Measurements from ENCODE around the gene GUCA1A.
"Not testable (repeated sequence)": the region's sequence is repeated elsewhere in the genome, so short reads cannot be mapped to it uniquely, and the experiment has no call there.

The GUCA1A gene

DNA sequence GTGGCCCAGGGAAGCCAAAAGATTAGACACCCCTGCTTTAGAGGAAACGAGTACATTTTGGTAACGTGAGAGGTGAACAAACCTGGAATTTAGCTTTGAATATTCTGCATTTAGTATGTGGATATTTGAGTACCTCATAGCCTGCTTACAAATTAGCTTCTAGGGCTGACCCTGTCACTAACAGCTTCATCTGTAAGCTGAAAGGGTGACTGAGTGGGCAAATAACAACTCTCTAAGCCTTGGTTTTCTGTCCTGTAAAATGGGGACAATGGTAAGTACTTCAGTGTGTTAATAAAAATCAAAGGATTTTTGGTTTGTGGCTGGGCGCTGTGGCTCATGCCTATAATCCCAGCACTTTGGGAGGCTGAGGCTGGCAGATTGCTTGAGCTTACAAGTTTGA, 30.0 kb downstream of the GUCA1A start:
- H3K9ac ChIP-seq (ENCODE audit: low read depth, low read length, poor library complexity, severe bottlenecking) = no peak overlapping the region
- no peaks in the 10 kb centered on the region for H3K27me3 ChIP-seq (ENCODE audit: insufficient read depth, low read length, poor library complexity, severe bottlenecking)
- no peak overlapping the region for H2AFZ ChIP-seq (ENCODE audit: low read length)
- no peaks in the 10 kb centered on the region for H3K79me2 ChIP-seq (ENCODE audit: insufficient read depth, low read length)
- H3K9me3 ChIP-seq (ENCODE audit: insufficient read depth, low read depth, low read length) = no peaks in the 10 kb centered on the region
- H4K20me1 ChIP-seq (ENCODE audit: insufficient read depth, low read length, poor library complexity, severe bottlenecking) = no peaks in the 10 kb centered on the region
- no peaks in the 10 kb centered on the region for H3K9me2 ChIP-seq (replicated peaks; ENCODE audit: low read depth, low read length)
- TF ChIP-seq EZH2phosphoT487 (IDR thresholded peaks at IDR 0.05; ENCODE audit: borderline replicate concordance) = no peak
- TF ChIP-seq, protein P1, sequence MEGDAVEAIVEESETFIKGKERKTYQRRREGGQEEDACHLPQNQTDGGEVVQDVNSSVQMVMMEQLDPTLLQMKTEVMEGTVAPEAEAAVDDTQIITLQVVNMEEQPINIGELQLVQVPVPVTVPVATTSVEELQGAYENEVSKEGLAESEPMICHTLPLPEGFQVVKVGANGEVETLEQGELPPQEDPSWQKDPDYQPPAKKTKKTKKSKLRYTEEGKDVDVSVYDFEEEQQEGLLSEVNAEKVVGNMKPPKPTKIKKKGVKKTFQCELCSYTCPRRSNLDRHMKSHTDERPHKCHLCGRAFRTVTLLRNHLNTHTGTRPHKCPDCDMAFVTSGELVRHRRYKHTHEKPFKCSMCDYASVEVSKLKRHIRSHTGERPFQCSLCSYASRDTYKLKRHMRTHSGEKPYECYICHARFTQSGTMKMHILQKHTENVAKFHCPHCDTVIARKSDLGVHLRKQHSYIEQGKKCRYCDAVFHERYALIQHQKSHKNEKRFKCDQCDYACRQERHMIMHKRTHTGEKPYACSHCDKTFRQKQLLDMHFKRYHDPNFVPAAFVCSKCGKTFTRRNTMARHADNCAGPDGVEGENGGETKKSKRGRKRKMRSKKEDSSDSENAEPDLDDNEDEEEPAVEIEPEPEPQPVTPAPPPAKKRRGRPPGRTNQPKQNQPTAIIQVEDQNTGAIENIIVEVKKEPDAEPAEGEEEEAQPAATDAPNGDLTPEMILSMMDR (conservative IDR thresholded peaks at IDR 0.05; ENCODE audit: low read length) = no peak
- peaks cover 12% of the 10 kb centered on the region; the same call in 1 of the 2 replicates for H3K36me3 ChIP-seq (ENCODE audit: insufficient read depth, low read length)
- H3K4me3 ChIP-seq (ENCODE audit: low read length, poor library complexity, severe bottlenecking) = no peak overlapping the region
- no peaks in the 10 kb centered on the region for H3K4me1 ChIP-seq (ENCODE audit: insufficient read depth, low read length, poor library complexity, severe bottlenecking)
- no peak overlapping the region for H3K4me2 ChIP-seq (ENCODE audit: low read depth, low read length, poor library complexity, severe bottlenecking)
- H3F3A ChIP-seq (ENCODE audit: low read depth) = no peaks in the 10 kb centered on the region

GRCh38 chr6:42204768-42205282, 31.7 kb downstream of the GUCA1A start:
- Histone ChIP-seq H3K4me2 (ENCODE audit: low read depth, low read length, poor library complexity, severe bottlenecking) (no peak overlapping the region), H3K27me3 (ENCODE audit: insufficient read depth, low read length, poor library complexity, severe bottlenecking) (no peaks in the 10 kb centered on the region), H3K9me2 (replicated peaks; ENCODE audit: low read depth, low read length) (no peaks in the 10 kb centered on the region), H3F3A (ENCODE audit: low read depth) (no peaks in the 10 kb centered on the region), H3K9ac (ENCODE audit: low read depth, low read length, poor library complexity, severe bottlenecking) (no peak overlapping the region), H3K79me2 (ENCODE audit: insufficient read depth, low read length) (no peaks in the 10 kb centered on the region), H3K9me3 (ENCODE audit: insufficient read depth, low read depth, low read length) (no peaks in the 10 kb centered on the region), H2AFZ (ENCODE audit: low read length) (no peak overlapping the region), H3K36me3 (ENCODE audit: insufficient read depth, low read length) (peaks cover 26% of the 10 kb centered on the region; the same call in 1 of the 2 replicates), H3K4me3 (ENCODE audit: low read length, poor library complexity, severe bottlenecking) (no peak overlapping the region), H3K4me1 (ENCODE audit: insufficient read depth, low read length, poor library complexity, severe bottlenecking) (no peaks in the 10 kb centered on the region), H4K20me1 (ENCODE audit: insufficient read depth, low read length, poor library complexity, severe bottlenecking) (no peaks in the 10 kb centered on the region)
- TF ChIP-seq EZH2phosphoT487 (IDR thresholded peaks at IDR 0.05; ENCODE audit: borderline replicate concordance) = no peak
- TF ChIP-seq, protein P1 (conservative IDR thresholded peaks at IDR 0.05; ENCODE audit: low read length) = no peak

- H3K9ac ChIP-seq (ENCODE audit: low read depth, low read length, poor library complexity, severe bottlenecking); H3K4me3 ChIP-seq (ENCODE audit: low read length, poor library complexity, severe bottlenecking); H3K4me1 ChIP-seq (ENCODE audit: insufficient read depth, low read length, poor library complexity, severe bottlenecking); H3K9me2 ChIP-seq (replicated peaks; ENCODE audit: low read depth, low read length); H3F3A ChIP-seq (ENCODE audit: low read depth); H3K27me3 ChIP-seq (ENCODE audit: insufficient read depth, low read length, poor library complexity, severe bottlenecking); H3K4me2 ChIP-seq (ENCODE audit: low read depth, low read length, poor library complexity, severe bottlenecking); H3K79me2 ChIP-seq (ENCODE audit: insufficient read depth, low read length); H4K20me1 ChIP-seq (ENCODE audit: insufficient read depth, low read length, poor library complexity, severe bottlenecking); H2AFZ ChIP-seq (ENCODE audit: low read length); H3K9me3 ChIP-seq (ENCODE audit: insufficient read depth, low read depth, low read length): not testable (repeated sequence)
- H3K36me3 ChIP-seq (ENCODE audit: insufficient read depth, low read length) = peaks cover 46% of the 10 kb centered on the region; the same call in 1 of the 2 replicates
These were observed 34.4 kb downstream of the GUCA1A start for GRCh38 chr6:42207559-42207958.

- H3F3A ChIP-seq (ENCODE audit: low read depth) = no peaks in the 10 kb centered on the region
- no peaks in the 10 kb centered on the region for H3K9me3 ChIP-seq (ENCODE audit: insufficient read depth, low read depth, low read length)
- no peak overlapping the region for H3K4me2 ChIP-seq (ENCODE audit: low read depth, low read length, poor library complexity, severe bottlenecking)
- H3K36me3 ChIP-seq (ENCODE audit: insufficient read depth, low read length) = peaks cover 58% of the 10 kb centered on the region; the same call in 1 of the 2 replicates
- no peak overlapping the region for H3K4me3 ChIP-seq (ENCODE audit: low read length, poor library complexity, severe bottlenecking)
- H4K20me1 ChIP-seq (ENCODE audit: insufficient read depth, low read length, poor library complexity, severe bottlenecking) = no peaks in the 10 kb centered on the region
- no peak for TF ChIP-seq EZH2phosphoT487 (IDR thresholded peaks at IDR 0.05; ENCODE audit: borderline replicate concordance)
- TF ChIP-seq, protein P1 (conservative IDR thresholded peaks at IDR 0.05; ENCODE audit: low read length) = no peak
- no peaks in the 10 kb centered on the region for H3K27me3 ChIP-seq (ENCODE audit: insufficient read depth, low read length, poor library complexity, severe bottlenecking)
- no peak overlapping the region for H2AFZ ChIP-seq (ENCODE audit: low read length)
- H3K9ac ChIP-seq (ENCODE audit: low read depth, low read length, poor library complexity, severe bottlenecking) = no peak overlapping the region
- no peaks in the 10 kb centered on the region for H3K9me2 ChIP-seq (replicated peaks; ENCODE audit: low read depth, low read length)
- H3K79me2 ChIP-seq (ENCODE audit: insufficient read depth, low read length) = peaks cover 14% of the 10 kb centered on the region; the same call in 1 of the 2 replicates
- peaks cover 3% of the 10 kb centered on the region for H3K4me1 ChIP-seq (ENCODE audit: insufficient read depth, low read length, poor library complexity, severe bottlenecking)
These were observed 37.4 kb downstream of the GUCA1A start for GRCh38 chr6:42210551-42210950.
